Breast epithelium (tissue), 4 donors: ENCODE results near the gene DIRAS3. TPM values are rescaled to one million over a fixed set of nuclear protein-coding genes. Genes with fewer than 3 reads are reported as not detected.
"Not testable (repeated sequence)": the region's sequence is repeated elsewhere in the genome, so short reads cannot be mapped to it uniquely, and the experiment has no call there.

ENCODE experiments used
- DNase-seq, 2 donors: peaks; one replicate each; pipeline ENCODE4 v3.0.0-alpha.2; 2019; ENCODE audit warnings: low spot score in 2 of 2
- H3K27ac ChIP-seq, 2 donors: fragments of 200-600 bp; sonication (generic) in 1 of 2; one replicate each; pipeline ENCODE4 v1.5.1; 2016 to 2019; ENCODE audit warnings: mild to moderate bottlenecking in 1 of 2
- H3K27me3 ChIP-seq, 2 donors: fragments of 200-600 bp; sonication (generic) in 1 of 2; one replicate each; pipeline versions ENCODE4 v1.5.1 to v1.6.0; 2017 to 2019; ENCODE audit warnings: control low read depth in 1 of 2, mild to moderate bottlenecking in 1 of 2
- H3K36me3 ChIP-seq: fragments of 200-600 bp; one replicate; pipeline ENCODE4 v1.5.1; 2019
- H3K4me1 ChIP-seq, 2 donors: fragments of 200-600 bp; sonication (generic); one replicate each; pipeline ENCODE4 v1.5.1; 2016 to 2019; ENCODE audit warnings: control low read depth in 1 of 2
- H3K4me3 ChIP-seq, 3 donors: fragments of 200-600 bp; sonication (generic); 1 replicate in 2 of 3; 2 replicates in 1 of 3; pipeline ENCODE4 v1.5.1; 2016 to 2019; ENCODE audit warnings: mild to moderate bottlenecking in 3 of 3, moderate library complexity in 2 of 3
- H3K9me3 ChIP-seq, 2 donors: fragments of 200-600 bp; sonication (generic) in 1 of 2; one replicate each; pipeline ENCODE4 v1.5.1; 2016 to 2019; ENCODE audit warnings: control low read depth in 1 of 2
- POLR2A ChIP-seq: fragments of 450-650 bp; IDR thresholded peaks from one replicate; pipeline ENCODE4 v1.6.1; 2016; ENCODE audit warnings: antibody characterized with exemption, mild to moderate bottlenecking, moderate library complexity
- POLR2AphosphoS5 ChIP-seq, 3 donors: sonication (generic); formaldehyde crosslinking; IDR thresholded peaks; one replicate each; pipeline ENCODE4 v1.6.1; 2017; ENCODE audit warnings: antibody characterized with exemption in 3 of 3
- intact Hi-C: fragments of 100-400 bp; cut with DNase I; formaldehyde crosslinking; loops from one replicate; pipeline ENCODE4 v1.15.1; 2023; ENCODE audit warnings: low total_unique reads
- total RNA-seq, 3 donors: library from RNA; depleted of rRNA; stranded (reverse); fragments of >200 nt; gene quantifications; one replicate each; pipeline ENCODE4 v1.1.0, GENCODE V29; 2016
- TF ChIP-seq, protein P1 (sequence below), 3 donors: fragments of 450-650 bp; IDR thresholded peaks; one replicate each; pipeline ENCODE4 v1.5.1; 2016 to 2017; ENCODE audit warnings: antibody characterized with exemption in 3 of 3, mild to moderate bottlenecking in 3 of 3, moderate library complexity in 3 of 3

Gene DIRAS3
- total RNA-seq, 3 donors from 2014 or later: 0.96 to 14.4 (median 12.9) TPM

DNA sequence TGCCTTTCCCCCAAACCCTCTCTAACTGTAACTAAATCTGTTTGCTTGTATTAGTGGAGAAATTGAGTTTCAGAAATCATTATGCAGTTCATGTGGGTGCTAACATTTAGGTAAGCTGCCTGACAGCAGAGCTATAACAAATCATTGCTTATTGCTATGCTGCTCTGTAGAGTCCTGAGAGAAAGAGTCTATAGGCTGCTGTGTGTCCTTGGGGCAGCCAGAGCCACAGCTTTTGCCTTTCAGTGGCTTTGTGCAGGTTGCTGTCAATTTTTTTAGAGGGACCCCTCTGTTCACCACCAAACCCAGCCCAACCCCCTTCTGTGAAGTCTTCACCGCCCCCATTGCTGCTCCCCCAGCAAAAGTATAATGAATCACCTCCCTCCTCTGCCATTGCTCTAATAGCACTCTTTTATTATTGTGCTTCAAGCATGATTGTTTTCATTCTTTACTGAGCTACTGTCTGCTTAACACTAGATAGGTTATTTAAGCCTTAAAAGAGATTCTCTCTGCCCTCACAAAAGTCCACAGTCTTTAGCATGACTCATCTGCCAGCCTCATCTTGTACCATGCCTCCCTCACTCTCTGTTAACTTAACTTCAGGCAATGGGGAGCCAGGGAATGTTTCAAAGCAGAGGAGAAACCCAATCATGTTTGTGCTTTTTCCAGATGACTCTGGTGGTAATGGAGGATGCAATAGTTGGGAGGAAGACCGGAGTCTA is 38.6 kb downstream of the DIRAS3 start:
- H3K27me3 ChIP-seq: no peaks in the 10 kb centered on the region
- no peak overlapping the region for H3K4me3 ChIP-seq
- intact Hi-C loops: no loop called here
- H3K27ac ChIP-seq: no peak overlapping the region
- no peaks in the 10 kb centered on the region for H3K9me3 ChIP-seq
- TF ChIP-seq POLR2AphosphoS5 (IDR thresholded peaks at IDR 0.05) (no peak), POLR2A (no peak)
- TF ChIP-seq, protein P1, sequence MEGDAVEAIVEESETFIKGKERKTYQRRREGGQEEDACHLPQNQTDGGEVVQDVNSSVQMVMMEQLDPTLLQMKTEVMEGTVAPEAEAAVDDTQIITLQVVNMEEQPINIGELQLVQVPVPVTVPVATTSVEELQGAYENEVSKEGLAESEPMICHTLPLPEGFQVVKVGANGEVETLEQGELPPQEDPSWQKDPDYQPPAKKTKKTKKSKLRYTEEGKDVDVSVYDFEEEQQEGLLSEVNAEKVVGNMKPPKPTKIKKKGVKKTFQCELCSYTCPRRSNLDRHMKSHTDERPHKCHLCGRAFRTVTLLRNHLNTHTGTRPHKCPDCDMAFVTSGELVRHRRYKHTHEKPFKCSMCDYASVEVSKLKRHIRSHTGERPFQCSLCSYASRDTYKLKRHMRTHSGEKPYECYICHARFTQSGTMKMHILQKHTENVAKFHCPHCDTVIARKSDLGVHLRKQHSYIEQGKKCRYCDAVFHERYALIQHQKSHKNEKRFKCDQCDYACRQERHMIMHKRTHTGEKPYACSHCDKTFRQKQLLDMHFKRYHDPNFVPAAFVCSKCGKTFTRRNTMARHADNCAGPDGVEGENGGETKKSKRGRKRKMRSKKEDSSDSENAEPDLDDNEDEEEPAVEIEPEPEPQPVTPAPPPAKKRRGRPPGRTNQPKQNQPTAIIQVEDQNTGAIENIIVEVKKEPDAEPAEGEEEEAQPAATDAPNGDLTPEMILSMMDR (IDR thresholded peaks at IDR 0.05): no peak
- no peaks in the 10 kb centered on the region for H3K4me1 ChIP-seq
- no peaks in the 10 kb centered on the region for H3K36me3 ChIP-seq
- DNase-seq: no peak

DNA sequence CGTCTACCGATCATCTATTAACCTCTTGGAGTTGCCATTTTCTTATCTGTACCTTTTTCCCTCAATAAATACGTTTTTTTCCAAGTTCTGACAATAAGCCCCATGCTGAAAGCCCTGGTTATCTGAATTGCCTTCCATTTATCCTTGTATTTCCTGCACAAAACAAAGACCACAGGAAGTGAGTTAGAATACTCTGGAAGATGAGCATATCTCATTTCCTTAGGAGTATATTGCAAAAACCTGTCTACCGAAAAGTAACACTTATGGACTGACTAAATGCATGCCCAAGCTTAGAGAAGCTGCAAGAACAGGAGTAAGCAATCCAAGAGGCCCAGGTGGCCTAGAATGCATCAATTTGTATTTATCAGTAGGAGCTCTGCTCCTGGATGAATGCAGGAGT is 39.9 kb downstream of the DIRAS3 start:
- Histone ChIP-seq H3K27ac (no peak overlapping the region), H3K4me3 (no peak overlapping the region), H3K27me3 (no peaks in the 10 kb centered on the region), H3K4me1 (no peaks in the 10 kb centered on the region), H3K36me3 (no peaks in the 10 kb centered on the region), H3K9me3 (no peaks in the 10 kb centered on the region)
- TF ChIP-seq POLR2AphosphoS5 (IDR thresholded peaks at IDR 0.05) (no peak), POLR2A (no peak)
- TF ChIP-seq, protein P1 (IDR thresholded peaks at IDR 0.05): no peak
- intact Hi-C loops: no loop called here
- no peak for DNase-seq

DNA sequence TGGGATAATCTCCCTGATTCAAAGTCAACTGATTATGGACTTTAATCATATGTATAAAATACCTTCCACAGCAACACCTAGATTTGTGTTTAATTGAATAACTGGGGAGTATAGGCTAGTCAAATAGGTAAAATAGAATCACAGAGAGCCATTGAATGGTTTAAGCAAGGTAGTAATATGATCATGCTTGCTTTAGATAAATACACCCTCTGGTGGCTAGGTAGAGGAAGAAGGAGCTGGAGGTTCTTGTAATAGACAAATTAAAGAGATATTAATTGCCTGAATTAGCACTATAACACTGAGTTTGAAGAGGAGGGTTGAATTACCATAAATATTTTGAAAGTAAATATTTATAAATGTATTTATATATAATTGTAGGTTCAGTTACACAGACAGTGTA is 40.3 kb downstream of the DIRAS3 start:
- H3K4me1 ChIP-seq: no peaks in the 10 kb centered on the region
- no peak overlapping the region for H3K27ac ChIP-seq
- intact Hi-C loops: no loop called here
- H3K9me3 ChIP-seq: no peaks in the 10 kb centered on the region
- TF ChIP-seq POLR2AphosphoS5 (IDR thresholded peaks at IDR 0.05) (no peak), POLR2A (no peak)
- TF ChIP-seq, protein P1 (IDR thresholded peaks at IDR 0.05): no peak
- no peak overlapping the region for H3K4me3 ChIP-seq
- H3K27me3 ChIP-seq: no peaks in the 10 kb centered on the region
- DNase-seq: no peak
- H3K36me3 ChIP-seq: no peaks in the 10 kb centered on the region

DNA sequence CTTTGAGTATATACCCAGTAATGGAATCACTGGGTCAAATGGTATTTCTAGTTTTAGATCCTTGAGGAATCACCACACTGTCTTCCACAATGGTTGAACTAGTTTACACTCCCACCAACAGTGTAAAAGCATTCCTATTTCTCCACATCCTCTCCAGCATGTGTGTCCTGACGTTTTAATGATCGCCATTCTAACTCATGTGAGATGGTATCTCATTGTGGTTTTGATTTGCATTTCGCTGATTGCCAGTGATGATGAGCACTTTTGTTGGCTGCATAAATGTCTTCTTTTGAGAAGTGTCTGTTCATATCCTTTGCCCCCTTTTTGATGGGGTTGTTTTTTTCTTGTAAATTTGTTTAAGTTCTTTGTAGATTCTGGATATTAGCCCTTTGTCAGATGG is 46.8 kb downstream of the DIRAS3 start:
- H3K27ac ChIP-seq, H3K36me3 ChIP-seq, DNase-seq, H3K27me3 ChIP-seq, H3K4me3 ChIP-seq, H3K4me1 ChIP-seq, intact Hi-C loops: not testable (repeated sequence)
- peaks cover 5 to 13% of the 10 kb centered on the region in 2 donors for H3K9me3 ChIP-seq

DNA sequence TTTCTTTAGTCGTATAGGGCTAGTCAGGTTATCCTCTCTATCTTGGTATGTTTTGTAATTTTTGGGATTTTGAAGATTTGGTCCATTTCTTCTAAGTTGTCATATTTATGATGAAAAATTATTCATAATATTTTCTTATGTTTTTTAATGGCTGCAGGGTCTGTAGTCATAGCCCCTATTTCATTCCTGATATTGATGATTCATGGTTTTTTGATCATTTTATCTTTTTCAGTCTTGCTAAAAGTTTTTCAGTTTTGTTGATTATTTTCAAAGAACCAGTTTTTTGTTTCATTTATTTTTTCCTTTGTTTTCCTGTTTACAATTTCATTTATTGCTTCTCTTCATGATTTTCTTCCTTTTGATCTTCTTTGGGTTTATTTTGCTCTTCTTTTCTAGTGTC is 50.2 kb downstream of the DIRAS3 start:
- intact Hi-C loops: no loop called here
- Histone ChIP-seq H3K9me3 (peaks cover 5 to 13% of the 10 kb centered on the region in 2 donors), H3K36me3 (no peaks in the 10 kb centered on the region), H3K4me1 (no peaks in the 10 kb centered on the region), H3K4me3 (no peak overlapping the region), H3K27me3 (no peaks in the 10 kb centered on the region), H3K27ac (no peak overlapping the region)
- no peak for DNase-seq
- TF ChIP-seq, protein P1 (IDR thresholded peaks at IDR 0.05): no peak
- no peak for TF ChIP-seq POLR2AphosphoS5 (IDR thresholded peaks at IDR 0.05)
- TF ChIP-seq POLR2A: no peak
